Neural cell (in vitro differentiated cells): ENCODE results near the gene STH.

ENCODE experiments used
- EP300 ChIP-seq: fragments of 450-650 bp; conservative IDR thresholded peaks from 2 replicates; pipeline ENCODE4 v1.6.1; 2014; ENCODE audit warnings: antibody characterized with exemption, mild to moderate bottlenecking, moderate library complexity; ENCODE audit not compliant: poor library complexity, severe bottlenecking
- EZH2 ChIP-seq: fragments of 200-600, 300-800 bp; shearing (Covaris generic), sonication (generic); IDR thresholded peaks from 2 replicates; pipeline ENCODE4 v1.6.1; 2014; ENCODE audit warnings: antibody characterized with exemption, low read length, borderline replicate concordance, mild to moderate bottlenecking; ENCODE audit not compliant: insufficient read depth, poor library complexity, severe bottlenecking
- POLR2AphosphoS5 ChIP-seq: IDR thresholded peaks from 2 replicates; pipeline ENCODE4 v1.6.1; 2012
- RAD21 ChIP-seq: fragments of 450-650 bp; conservative IDR thresholded peaks from 2 replicates; pipeline ENCODE4 v1.6.1; 2014; ENCODE audit warnings: antibody characterized with exemption, mild to moderate bottlenecking, moderate library complexity
- REST ChIP-seq: IDR thresholded peaks from 2 replicates; pipeline ENCODE4 v1.6.1; 2012; ENCODE audit warnings: borderline replicate concordance
- TAF1 ChIP-seq: IDR thresholded peaks from 2 replicates; pipeline ENCODE4 v1.6.1; 2012; ENCODE audit warnings: low read depth
- TF ChIP-seq, protein P1 (sequence below): fragments of 450-650 bp; IDR thresholded peaks from 2 replicates; pipeline ENCODE4 v1.5.1; 2014; ENCODE audit warnings: antibody characterized with exemption, mild to moderate bottlenecking, moderate library complexity; ENCODE audit not compliant: poor library complexity, severe bottlenecking

- TF ChIP-seq, protein P1, sequence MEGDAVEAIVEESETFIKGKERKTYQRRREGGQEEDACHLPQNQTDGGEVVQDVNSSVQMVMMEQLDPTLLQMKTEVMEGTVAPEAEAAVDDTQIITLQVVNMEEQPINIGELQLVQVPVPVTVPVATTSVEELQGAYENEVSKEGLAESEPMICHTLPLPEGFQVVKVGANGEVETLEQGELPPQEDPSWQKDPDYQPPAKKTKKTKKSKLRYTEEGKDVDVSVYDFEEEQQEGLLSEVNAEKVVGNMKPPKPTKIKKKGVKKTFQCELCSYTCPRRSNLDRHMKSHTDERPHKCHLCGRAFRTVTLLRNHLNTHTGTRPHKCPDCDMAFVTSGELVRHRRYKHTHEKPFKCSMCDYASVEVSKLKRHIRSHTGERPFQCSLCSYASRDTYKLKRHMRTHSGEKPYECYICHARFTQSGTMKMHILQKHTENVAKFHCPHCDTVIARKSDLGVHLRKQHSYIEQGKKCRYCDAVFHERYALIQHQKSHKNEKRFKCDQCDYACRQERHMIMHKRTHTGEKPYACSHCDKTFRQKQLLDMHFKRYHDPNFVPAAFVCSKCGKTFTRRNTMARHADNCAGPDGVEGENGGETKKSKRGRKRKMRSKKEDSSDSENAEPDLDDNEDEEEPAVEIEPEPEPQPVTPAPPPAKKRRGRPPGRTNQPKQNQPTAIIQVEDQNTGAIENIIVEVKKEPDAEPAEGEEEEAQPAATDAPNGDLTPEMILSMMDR, result no peak
- TF ChIP-seq REST (no peak), POLR2AphosphoS5 (no peak), TAF1 (no peak), EP300 (no peak), RAD21 (no peak), EZH2 (no peak)
Measured at GRCh38 chr17:46031920-46032319, 32.9 kb downstream of the STH start.
